ENCODE data around the gene LOXL3.

- TF ChIP-seq CTCF (optimal IDR thresholded peaks at IDR 0.05 in 1 of 3, IDR thresholded peaks at IDR 0.05 in 1 of 3, conservative IDR thresholded peaks at IDR 0.05 in 1 of 3; ENCODE audit: extremely low read depth in 1 of 3, insufficient read depth in 2 of 3, low read length in 3 of 3) (no peak), EZH2 (IDR thresholded peaks at IDR 0.05; ENCODE audit: low read length) (no peak)
These were observed 579 bp downstream of the LOXL3 start for GRCh38 chr2:74552914-74553811.

All from keratinocyte (primary cell).